Measurements from ENCODE around the gene CSTB.

The CSTB gene

DNA sequence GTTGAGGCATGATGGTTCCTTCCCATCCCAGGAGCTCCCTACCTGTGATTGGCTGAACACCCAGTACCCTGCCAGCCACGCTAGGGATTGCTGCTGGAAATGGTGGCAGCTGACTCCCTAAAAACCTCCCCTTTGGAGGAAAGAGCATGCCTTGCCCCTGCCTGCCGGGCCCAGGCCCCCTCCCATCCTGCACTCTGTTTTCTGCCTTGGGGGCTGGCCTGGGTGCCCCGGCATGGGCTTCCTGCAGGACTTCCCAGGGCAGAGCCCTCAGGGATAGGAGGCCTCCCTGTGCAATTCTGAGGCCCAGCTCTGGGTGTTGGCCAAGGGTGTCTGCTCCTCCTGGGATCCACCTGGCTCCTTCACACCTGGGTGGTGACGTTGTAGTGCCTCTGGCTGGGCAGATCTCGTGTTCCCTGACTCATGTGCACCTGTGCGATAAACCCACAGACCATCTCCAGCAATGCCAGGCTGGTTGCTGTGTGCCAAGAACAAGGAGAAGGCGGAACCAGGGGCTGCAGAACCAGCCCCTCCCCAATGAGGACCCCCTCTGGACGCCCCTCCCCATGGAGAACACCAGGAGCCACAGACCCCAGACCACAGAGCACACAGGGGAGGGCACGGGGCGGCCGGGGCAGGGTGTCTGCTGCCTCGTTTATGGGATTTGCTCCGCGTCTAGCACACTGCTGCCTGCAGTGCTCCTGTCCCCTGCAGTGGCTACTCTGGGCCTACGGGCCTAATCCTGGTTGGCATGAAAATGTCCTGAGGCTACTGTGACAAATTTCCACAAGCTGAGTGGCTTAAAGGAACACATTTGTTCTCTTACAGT lies 13.6 kb downstream of the CSTB start:
- TF ChIP-seq, protein P1, sequence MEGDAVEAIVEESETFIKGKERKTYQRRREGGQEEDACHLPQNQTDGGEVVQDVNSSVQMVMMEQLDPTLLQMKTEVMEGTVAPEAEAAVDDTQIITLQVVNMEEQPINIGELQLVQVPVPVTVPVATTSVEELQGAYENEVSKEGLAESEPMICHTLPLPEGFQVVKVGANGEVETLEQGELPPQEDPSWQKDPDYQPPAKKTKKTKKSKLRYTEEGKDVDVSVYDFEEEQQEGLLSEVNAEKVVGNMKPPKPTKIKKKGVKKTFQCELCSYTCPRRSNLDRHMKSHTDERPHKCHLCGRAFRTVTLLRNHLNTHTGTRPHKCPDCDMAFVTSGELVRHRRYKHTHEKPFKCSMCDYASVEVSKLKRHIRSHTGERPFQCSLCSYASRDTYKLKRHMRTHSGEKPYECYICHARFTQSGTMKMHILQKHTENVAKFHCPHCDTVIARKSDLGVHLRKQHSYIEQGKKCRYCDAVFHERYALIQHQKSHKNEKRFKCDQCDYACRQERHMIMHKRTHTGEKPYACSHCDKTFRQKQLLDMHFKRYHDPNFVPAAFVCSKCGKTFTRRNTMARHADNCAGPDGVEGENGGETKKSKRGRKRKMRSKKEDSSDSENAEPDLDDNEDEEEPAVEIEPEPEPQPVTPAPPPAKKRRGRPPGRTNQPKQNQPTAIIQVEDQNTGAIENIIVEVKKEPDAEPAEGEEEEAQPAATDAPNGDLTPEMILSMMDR (conservative IDR thresholded peaks at IDR 0.05; ENCODE audit: control insufficient read depth, insufficient read depth, low read depth, low read length) = no peak
- no peak overlapping the region for H3K4me3 ChIP-seq (ENCODE audit: control insufficient read depth, low read depth, low read length)
- DNase-seq (ENCODE audit: low read depth) = no peak

DNA sequence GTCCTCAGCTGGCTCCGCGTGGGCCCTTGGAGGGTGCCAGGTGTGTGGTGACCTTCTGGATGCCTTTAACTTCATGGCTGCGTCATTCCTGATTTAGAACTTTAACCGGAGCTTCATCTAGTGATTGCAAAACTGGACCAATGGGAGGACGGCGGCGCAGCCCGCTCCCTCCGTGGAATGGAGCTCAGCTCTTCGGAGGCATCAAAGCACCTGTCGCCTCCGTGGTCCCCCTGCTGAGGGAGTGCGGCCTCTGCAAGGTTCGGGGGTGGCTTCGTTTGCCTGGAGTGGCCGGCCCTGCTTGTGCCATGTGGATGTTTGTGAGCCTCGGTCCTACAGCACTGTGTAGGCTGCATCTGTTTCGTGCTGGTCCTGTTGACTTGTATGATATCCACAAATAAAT lies 14.2 kb downstream of the CSTB start:
- TF ChIP-seq, protein P1 (conservative IDR thresholded peaks at IDR 0.05; ENCODE audit: control insufficient read depth, insufficient read depth, low read depth, low read length) = no peak
- DNase-seq (ENCODE audit: low read depth) = no peak
- H3K4me3 ChIP-seq (ENCODE audit: control insufficient read depth, low read depth, low read length) = no peak overlapping the region

DNA sequence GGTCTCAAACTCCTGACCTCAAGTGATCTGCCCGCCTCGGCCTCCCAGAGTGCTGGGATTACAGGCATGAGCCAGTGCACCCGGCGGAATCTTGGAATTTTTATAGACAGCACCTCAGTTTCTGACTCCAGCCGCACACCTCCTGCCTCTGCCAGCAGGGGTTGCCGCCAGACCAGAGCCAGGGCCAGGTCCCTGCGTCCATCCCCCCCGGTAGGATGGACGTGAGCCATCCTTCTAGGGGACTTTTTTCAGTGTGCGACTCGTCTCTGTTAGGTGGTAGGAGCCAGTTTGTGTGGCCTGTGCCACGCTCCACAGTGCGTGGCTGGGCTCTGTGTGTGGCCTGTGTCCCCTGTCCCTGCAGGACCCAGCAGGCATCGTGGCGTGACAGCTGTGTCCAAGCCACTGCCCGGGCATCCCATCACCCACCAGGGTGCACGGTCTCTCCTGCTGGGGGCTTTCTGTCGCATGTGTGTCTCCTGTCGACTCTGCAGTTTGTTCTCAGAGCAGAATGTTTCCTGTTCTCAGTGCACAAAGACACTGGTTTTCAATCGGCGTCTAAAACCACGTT lies 15.6 kb downstream of the CSTB start:
- TF ChIP-seq, protein P1 (conservative IDR thresholded peaks at IDR 0.05; ENCODE audit: control insufficient read depth, insufficient read depth, low read depth, low read length) = no peak

DNA sequence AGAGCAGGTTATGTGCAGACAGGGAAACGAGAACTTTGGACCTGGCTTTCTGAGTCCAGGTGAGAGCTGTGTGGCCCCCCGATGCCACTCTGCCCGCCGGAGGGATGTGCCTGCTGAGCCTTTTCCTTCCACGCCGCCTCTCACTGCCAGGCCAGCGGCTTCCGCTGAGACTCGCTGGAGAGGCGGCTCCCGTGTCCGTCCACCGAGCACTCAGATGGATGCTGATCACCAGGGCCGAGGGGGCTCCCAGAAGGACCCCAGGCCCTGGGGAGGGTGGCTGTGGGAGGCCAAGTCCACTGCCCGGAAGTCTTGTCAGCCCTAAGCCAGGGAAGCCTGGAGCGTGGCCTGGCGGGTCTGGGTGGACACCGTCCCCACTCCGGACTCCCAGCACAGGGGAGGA lies 16.5 kb downstream of the CSTB start:
- H3K4me3 ChIP-seq (ENCODE audit: control insufficient read depth, low read depth, low read length) = no peak overlapping the region
- TF ChIP-seq, protein P1 (conservative IDR thresholded peaks at IDR 0.05; ENCODE audit: control insufficient read depth, insufficient read depth, low read depth, low read length) = no peak
- DNase-seq (ENCODE audit: low read depth) = no peak

More for the DNA sequence above, 15.6 kb downstream of the CSTB start:
- no peak overlapping the region for H3K4me3 ChIP-seq (ENCODE audit: control insufficient read depth, low read depth, low read length)
- DNase-seq (ENCODE audit: low read depth) = no peak

DNA sequence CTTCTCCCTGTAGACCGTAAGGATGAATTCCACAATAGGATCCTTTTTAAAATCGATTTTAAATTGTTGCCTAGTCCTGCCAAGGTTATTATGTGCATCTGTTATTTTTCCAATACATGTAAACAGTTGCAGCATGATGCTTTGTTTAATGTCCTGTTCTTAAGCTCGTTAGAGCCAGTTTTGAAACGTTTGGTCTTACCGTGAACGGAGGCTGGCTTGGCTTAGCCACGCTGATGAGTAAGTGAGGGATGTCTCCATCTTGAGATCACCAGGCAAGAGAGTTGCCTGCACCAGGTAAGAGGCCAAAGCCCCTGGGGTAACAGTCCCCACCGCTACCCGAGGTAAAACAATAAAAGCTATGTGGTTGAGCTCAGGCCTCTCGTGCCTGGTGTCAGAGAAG lies 17.3 kb downstream of the CSTB start:
- TF ChIP-seq, protein P1 (conservative IDR thresholded peaks at IDR 0.05; ENCODE audit: control insufficient read depth, insufficient read depth, low read depth, low read length) = no peak
- H3K4me3 ChIP-seq (ENCODE audit: control insufficient read depth, low read depth, low read length) = no peak overlapping the region
- DNase-seq (ENCODE audit: low read depth) = no peak

DNA sequence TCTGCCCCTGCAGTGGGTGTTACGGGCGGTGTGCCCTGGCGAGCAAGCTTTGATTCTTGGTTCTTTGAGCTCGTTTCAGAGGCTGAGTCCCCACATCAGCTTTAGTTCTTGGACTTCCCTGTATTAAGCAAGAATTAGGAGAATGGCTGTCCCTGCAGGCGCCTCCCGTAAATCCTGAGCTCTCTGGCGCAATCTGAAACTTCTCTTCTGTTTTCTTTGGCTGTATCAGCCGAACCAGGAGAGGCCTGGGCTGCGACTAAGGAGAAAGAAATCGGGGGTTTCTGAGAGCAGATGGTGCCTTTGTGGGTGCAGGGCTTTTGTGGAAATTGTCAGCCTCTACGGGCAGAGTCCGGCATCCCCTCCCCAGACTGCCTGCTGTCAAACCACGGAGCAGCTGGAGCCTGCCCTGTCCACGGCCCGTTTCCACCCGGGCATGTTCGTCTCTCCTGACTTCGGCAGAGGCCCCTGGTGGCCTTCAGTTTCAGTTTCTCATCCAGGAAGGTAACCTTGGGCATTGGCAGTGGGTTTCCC lies 17.9 kb downstream of the CSTB start:
- peak; percentile 71 for DNase-seq (ENCODE audit: low read depth)
- TF ChIP-seq, protein P1 (conservative IDR thresholded peaks at IDR 0.05; ENCODE audit: control insufficient read depth, insufficient read depth, low read depth, low read length) = no peak
- no peak overlapping the region for H3K4me3 ChIP-seq (ENCODE audit: control insufficient read depth, low read depth, low read length)
